Effector memory CD4-positive, alpha-beta T cell (primary cell): ENCODE measurements around the gene PITPNM3.

ENCODE experiments used
- DNase-seq, 3 donors: peaks; one replicate each; pipeline ENCODE4 v3.0.0-alpha.2; 2020
- H3K27ac ChIP-seq: 2 replicates; pipeline ENCODE4 v1.7.0; 2013; ENCODE audit warnings: mild to moderate bottlenecking, low read length, moderate library complexity; ENCODE audit not compliant: insufficient read depth, poor library complexity, severe bottlenecking
- H3K27me3 ChIP-seq: replicated peaks from 2 replicates; pipeline ENCODE4 v1.7.0; 2013; ENCODE audit warnings: mild to moderate bottlenecking, low read length; ENCODE audit not compliant: insufficient read depth, control insufficient read depth, poor library complexity, severe bottlenecking
- H3K36me3 ChIP-seq: 2 replicates; pipeline ENCODE4 v1.7.0; 2013; ENCODE audit warnings: mild to moderate bottlenecking, low read length, moderate library complexity; ENCODE audit not compliant: control insufficient read depth, insufficient read depth
- H3K4me1 ChIP-seq: 2 replicates; pipeline ENCODE4 v1.7.0; 2013; ENCODE audit warnings: low read length, mild to moderate bottlenecking; ENCODE audit not compliant: control insufficient read depth, insufficient read depth, poor library complexity, severe bottlenecking
- H3K4me3 ChIP-seq: 2 replicates; pipeline ENCODE4 v1.7.0; 2013; ENCODE audit warnings: low read length, low read depth, mild to moderate bottlenecking; ENCODE audit not compliant: insufficient read depth, poor library complexity, severe bottlenecking
- H3K9me3 ChIP-seq: 2 replicates; pipeline ENCODE4 v1.7.0; 2013; ENCODE audit warnings: mild to moderate bottlenecking, low read length, moderate library complexity; ENCODE audit not compliant: control insufficient read depth

PITPNM3 gene

GRCh38 chr17:6592173-6592572 lies 35.8 kb upstream of the PITPNM3 start:
- no peaks in the 10 kb centered on the region for H3K27me3 ChIP-seq
- H3K36me3 ChIP-seq: peaks cover 75% of the 10 kb centered on the region
- H3K4me1 ChIP-seq: no peaks in the 10 kb centered on the region

DNA sequence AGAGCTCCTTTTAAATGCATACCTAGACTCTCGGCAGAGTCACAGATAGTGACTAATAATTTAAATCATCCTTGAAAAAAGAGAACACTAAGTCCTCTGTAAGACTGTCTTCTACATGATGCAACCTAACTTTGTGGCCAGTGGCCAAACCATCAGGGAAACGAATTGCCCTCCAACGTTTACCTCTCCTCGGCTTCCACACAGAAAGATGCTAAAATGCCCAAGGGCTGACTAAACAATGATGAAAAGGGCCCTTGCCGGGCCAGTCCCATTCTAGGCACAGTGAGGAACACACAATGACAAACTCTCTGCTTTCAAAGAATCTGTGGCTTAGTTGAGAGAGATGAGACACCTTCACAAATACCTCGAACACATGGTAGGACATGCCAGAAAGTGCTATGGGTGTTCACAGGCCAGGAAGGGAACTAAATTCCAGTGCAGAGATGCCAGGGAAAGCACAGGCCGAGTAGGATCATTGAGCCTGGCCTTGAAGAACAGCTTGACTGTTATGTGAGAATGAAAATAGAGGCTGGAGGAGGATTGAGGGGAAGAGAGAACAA lies 35.3 kb upstream of the PITPNM3 start:
- Histone ChIP-seq H3K27ac (no peak overlapping the region), H3K4me1 (no peaks in the 10 kb centered on the region), H3K36me3 (peaks cover 75% of the 10 kb centered on the region), H3K27me3 (no peaks in the 10 kb centered on the region), H3K9me3 (no peaks in the 10 kb centered on the region), H3K4me3 (no peak overlapping the region)
- DNase-seq: no peak

More at GRCh38 chr17:6592173-6592572, 35.8 kb upstream of the PITPNM3 start:
- no peak for DNase-seq
- Histone ChIP-seq H3K27ac (no peak overlapping the region), H3K9me3 (no peaks in the 10 kb centered on the region), H3K4me3 (no peak overlapping the region)

GRCh38 chr17:6589266-6589946 lies 33.1 kb upstream of the PITPNM3 start:
- no peaks in the 10 kb centered on the region for H3K4me1 ChIP-seq
- H3K36me3 ChIP-seq: peaks cover 71% of the 10 kb centered on the region
- H3K9me3 ChIP-seq: no peaks in the 10 kb centered on the region
- H3K27ac ChIP-seq: no peak overlapping the region
- DNase-seq: no peak
- no peaks in the 10 kb centered on the region for H3K27me3 ChIP-seq
- H3K4me3 ChIP-seq: no peak overlapping the region

DNA sequence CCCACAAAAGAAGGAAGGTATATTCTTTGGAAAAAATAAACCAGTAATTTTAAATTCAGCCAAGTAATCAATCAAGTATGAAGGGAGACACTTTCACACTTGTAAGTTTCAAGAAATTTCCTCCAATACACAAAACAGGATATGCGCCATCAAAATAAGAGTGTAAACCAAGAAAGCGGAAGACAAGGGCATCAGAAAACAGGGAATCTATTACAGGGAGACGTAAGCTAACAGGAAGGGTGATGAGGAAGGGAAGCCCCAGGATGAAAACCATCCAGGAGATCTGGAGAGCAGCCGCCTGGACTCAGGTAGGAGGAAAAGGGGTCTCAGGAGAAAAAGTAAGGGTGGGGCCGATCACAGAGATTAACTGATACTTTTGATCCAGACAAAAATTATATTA lies 31.8 kb upstream of the PITPNM3 start:
- Histone ChIP-seq H3K36me3 (peaks cover 62% of the 10 kb centered on the region), H3K4me3 (no peak overlapping the region), H3K4me1 (no peaks in the 10 kb centered on the region), H3K27ac (no peak overlapping the region), H3K27me3 (no peaks in the 10 kb centered on the region), H3K9me3 (no peaks in the 10 kb centered on the region)
- no peak for DNase-seq

DNA sequence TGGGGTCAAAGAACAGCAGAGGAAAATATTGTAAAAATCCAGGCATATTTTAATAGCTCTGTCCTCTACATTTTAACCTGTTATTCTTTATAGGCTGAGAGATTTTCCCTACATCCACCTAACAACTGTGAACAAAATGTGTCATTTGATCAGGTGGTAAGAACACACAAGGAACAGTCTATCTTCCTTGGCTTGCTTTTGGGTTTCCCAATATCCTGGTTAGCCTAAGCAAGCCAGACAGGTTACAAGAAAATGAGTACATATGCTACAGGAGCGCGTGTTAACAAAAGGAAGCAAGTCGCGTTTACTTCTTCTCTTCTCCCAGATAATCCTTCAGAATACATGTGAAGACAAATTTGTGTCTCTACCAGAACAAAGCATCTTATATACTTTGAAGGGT lies 31.0 kb upstream of the PITPNM3 start:
- Histone ChIP-seq H3K4me3 (no peak overlapping the region), H3K9me3 (no peaks in the 10 kb centered on the region), H3K27ac (no peak overlapping the region), H3K27me3 (no peaks in the 10 kb centered on the region), H3K4me1 (no peaks in the 10 kb centered on the region), H3K36me3 (peaks cover 58% of the 10 kb centered on the region)
- DNase-seq: no peak

DNA sequence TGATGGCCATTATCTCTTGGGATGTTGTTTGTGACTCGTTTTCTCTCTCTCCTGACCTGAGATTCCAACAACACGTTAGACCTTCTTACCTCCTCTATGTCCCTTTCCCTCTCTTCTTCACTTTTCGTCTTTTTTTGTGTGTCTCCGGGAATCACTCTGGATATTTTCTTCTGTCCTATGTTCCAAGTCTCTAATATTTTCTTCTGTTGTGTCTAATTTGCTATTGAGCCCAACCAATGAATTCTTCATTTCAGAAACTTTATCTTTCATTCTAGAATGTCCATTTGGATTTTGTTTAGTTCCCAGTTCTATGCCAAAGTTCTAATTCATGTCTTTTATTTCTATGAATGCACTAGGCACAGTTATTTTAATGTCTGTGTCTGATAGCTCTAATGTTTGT lies 27.1 kb upstream of the PITPNM3 start:
- H3K27ac ChIP-seq: no peak overlapping the region
- peaks cover 21% of the 10 kb centered on the region for H3K36me3 ChIP-seq
- H3K27me3 ChIP-seq: no peaks in the 10 kb centered on the region
- no peaks in the 10 kb centered on the region for H3K9me3 ChIP-seq
- no peak for DNase-seq
- no peaks in the 10 kb centered on the region for H3K4me1 ChIP-seq
- no peak overlapping the region for H3K4me3 ChIP-seq

GRCh38 chr17:6580625-6581024 lies 24.3 kb upstream of the PITPNM3 start:
- no peak overlapping the region for H3K27ac ChIP-seq
- H3K4me1 ChIP-seq: peaks cover 2% of the 10 kb centered on the region
- H3K9me3 ChIP-seq: no peaks in the 10 kb centered on the region
- H3K36me3 ChIP-seq: peaks cover 7% of the 10 kb centered on the region
- no peak for DNase-seq
- H3K27me3 ChIP-seq: no peaks in the 10 kb centered on the region
- no peak overlapping the region for H3K4me3 ChIP-seq

- Histone ChIP-seq H3K9me3 (no peaks in the 10 kb centered on the region), H3K27ac (no peak overlapping the region), H3K36me3 (no peaks in the 10 kb centered on the region), H3K27me3 (no peaks in the 10 kb centered on the region), H3K4me3 (no peak overlapping the region), H3K4me1 (peaks cover 10% of the 10 kb centered on the region)
- DNase-seq: no peak
Observed at GRCh38 chr17:6578491-6578890, 22.1 kb upstream of the PITPNM3 start.

GRCh38 chr17:6577686-6578263 lies 21.4 kb upstream of the PITPNM3 start:
- H3K4me1 ChIP-seq: peaks cover 10% of the 10 kb centered on the region
- H3K27ac ChIP-seq: no peak overlapping the region
- no peaks in the 10 kb centered on the region for H3K9me3 ChIP-seq
- H3K36me3 ChIP-seq: no peaks in the 10 kb centered on the region
- H3K4me3 ChIP-seq: no peak overlapping the region
- H3K27me3 ChIP-seq: no peaks in the 10 kb centered on the region
- no peak for DNase-seq

GRCh38 chr17:6576038-6576785 lies 19.9 kb upstream of the PITPNM3 start:
- Histone ChIP-seq H3K4me3 (no peak overlapping the region), H3K9me3 (no peaks in the 10 kb centered on the region), H3K4me1 (peaks cover 10% of the 10 kb centered on the region), H3K36me3 (no peaks in the 10 kb centered on the region), H3K27me3 (no peaks in the 10 kb centered on the region), H3K27ac (no peak overlapping the region)
- DNase-seq: no peak
